Superior temporal gyrus (tissue), 1 donor: Measurements from ENCODE around the gene RHPN2.
"Not testable (repeated sequence)": the region's sequence is repeated elsewhere in the genome, so short reads cannot be mapped to it uniquely, and the experiment has no call there.

Experiments
- DNase-seq: peaks from one replicate; pipeline ENCODE4 v3.0.0-alpha.2; 2016; ENCODE audit errors: extremely low spot score

Gene RHPN2

DNA sequence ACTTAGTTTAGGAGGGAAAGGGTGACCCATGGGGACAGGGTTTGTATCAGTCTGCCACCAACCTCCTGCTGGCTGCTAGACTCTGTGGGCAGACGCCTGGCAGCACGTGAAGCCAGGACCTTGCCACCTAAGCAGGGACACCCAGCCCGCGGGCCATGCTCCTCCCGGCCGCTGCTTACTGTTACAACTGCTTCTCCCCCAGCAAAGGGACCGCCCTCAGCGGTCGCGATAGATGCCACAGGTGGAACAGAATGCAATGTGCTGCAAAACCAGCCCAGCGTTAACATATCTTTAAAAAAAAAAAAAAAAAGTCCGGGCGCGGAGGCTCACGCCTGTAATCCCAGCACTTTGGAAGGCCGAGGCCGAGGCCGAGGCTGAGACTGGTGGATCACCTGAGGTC, 1.9 kb upstream of the RHPN2 start:
- no peak for DNase-seq

DNA sequence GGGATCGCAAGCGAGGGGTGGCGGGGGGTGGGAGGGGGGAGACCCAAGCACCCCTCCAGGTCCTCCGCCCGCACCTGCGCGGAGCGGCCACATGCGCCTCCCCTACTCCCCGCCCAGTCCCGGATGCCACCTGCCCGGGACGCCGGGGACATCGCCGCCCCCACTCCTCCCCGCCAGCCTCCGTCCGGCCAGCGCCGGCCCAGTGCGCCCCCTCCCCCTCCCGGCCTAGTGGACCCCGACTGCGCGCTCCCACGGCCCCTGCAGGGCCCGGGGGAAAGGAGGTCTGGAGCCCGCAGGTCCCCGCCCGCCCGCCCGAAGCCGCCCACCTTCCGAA, 263 bp downstream of the RHPN2 start:
- DNase-seq: no peak

DNA sequence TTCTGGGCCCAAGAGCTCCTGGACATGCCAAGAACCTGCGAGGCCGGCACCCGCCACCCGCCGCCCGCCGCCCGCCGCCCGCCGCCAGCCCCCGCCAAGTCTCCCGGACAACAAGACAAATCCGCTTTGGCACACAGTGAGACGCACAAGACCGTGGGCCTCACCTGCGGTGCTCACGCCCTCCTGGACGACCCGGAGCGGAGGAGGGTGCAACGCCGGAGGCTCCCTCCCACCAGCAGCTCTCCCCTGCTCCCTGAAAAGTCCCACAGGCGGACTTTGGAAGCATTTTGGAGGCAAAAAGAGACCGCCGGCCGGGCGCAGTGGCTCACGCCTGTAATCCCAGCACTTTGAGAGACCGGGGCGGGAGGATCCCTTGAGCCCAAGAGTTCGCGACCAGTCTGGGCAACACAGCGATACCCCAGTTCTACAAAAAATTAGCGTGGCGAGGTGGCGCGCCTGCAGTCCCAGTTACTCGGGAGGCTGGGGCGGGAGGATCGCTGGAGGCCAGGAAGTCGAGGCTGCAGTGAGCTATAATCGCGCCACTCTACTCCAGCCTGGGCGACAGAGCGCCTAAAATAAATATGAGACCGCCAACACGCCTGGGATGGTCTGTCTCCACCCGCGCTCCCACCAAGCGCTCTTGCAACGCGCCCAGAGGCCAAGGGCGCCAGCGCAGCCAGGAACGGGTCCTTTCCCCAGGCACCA, 783 bp downstream of the RHPN2 start:
- no peak for DNase-seq

DNA sequence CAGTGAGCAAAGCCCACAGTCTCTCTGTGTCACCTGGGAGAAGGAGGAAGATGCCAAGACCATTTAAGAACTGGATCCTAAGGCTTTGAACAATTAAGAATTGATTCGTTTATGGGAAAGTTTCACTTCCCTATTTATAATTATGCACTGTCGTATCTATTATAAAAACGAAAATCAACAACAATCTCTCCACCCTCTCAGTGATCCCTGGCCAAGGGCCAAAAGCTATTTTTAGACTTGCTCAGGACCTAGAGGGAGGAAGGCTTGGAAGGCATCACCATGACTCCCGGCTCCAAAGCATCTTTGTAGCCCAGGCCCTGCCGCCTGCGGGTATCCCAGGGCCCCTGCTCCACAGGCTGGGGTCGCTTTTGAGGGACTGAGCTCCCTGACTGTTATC, 1.3 kb downstream of the RHPN2 start:
- DNase-seq: peak; percentile 13

DNA sequence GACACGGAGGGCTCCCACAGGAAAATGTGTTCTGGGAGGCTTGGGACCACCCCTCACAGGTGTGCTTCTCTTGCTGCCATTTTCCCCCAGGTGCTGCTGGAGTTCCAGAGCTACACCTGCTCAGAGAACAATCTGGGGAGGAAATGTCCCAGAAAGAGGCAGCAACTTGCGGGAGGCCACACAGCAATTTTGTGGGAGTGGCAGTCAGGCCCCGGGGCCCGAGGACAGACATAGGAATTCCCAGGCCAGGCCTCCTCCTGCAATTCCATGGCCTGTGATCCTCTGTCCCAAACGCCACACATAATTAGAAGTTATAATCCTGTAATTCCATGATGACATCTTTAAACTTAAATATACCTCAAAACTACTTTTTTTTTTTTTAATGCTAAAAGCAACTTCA, 1.8 kb downstream of the RHPN2 start:
- no peak for DNase-seq

DNA sequence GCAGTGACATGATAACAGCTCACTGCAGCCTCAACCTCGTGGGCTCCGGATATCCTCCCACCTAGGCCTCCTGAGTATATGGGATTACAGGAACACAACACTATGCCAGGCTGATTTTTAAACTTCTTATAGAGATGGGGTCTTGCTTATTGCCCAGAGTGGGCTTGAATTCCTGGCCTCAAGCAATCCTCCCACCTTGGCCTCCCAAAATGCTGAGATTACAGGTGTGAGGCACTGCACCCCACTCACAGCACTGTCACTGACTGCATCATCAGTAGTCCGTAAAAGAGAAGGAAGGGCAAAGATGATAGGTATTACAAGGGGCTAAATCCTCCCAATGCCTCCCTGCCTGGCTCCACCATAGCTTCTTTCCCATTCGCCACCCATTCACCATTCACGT, 4.1 kb downstream of the RHPN2 start:
- no peak for DNase-seq

DNA sequence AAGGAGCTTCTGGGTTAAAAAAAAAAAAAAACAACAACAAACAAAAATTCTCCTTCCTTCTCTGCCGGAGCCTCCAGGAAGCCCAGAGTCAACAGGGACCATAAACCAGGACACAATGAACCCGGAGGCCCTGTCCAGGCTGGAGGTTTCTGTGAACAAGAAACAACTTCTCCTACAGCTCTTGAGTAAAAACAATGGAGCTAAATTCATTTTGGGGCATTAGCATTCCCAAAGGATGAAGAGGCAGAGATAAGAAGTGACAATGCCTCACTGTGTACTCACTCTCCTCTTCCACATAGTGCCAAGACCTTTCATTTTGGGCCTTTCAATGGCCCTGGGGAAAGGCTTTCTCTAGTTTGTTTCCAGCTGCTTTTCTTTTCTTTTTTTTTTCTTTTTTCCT, 9.0 kb downstream of the RHPN2 start:
- peak; percentile 18 for DNase-seq

DNA sequence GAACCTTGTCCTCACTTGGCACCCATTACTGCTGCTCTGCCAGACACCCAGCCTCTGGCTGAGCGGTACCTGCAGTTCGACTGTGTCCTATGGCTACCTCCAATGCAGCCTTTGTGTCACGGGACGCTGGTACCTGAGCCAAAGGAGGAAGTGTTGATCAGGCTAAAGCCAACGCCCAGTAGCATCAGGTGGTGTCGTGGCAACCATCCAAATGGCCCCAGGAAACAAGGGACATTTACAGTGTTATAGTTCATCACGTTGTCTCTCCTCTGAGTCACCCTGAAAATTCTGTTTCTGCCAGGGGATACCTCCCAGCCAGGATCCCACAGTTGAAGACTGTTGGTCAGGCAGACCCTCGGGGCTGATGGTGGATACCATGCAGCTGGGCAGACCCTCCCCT, 10.1 kb downstream of the RHPN2 start:
- DNase-seq: no peak

DNA sequence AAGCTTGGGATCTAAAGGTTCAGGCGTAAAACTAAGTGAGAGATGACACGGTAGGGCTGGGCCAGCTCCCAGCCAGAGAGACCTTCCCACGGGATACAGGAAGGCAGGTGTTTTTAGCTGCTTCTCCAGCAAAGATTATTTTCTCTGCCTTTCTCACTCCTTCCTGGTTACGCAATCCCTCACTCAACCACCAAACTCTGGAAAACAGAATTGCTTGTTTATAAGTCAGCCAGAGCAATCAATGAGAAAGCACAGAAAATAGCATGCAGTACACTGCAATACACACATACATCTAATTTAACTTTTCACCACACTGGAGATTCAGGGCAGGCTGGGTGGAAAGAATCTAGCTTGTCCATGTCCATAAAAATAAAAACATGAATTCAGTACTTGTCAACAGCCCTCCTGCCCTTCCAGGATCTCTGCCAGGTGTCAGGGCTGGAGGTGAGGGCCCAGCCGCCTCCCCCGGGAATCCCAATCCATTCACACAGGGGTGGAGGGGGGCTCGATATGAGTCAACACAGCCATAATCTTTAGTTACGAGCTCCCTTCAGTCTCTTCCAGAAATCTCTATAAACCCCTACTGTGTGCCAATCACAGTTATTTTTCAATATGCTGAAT, 12.2 kb downstream of the RHPN2 start:
- no peak for DNase-seq

DNA sequence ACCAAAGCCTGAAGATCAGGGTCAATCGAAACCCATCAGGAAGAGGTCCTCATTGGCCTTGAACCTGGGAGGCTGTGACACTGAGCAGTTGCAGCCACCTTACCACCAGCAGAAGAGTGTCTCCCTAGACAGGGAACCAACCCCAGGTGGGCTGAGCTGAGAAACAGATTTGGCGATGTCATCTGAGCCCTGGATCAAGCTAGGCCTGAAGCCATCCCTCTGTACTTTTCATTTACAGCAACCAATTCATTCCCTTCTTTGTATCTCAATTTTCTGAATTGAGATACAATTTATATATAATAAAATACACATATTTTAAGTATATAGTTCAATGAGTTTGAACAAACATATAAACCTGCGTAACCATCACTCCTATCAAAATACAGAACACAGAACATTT, 14.6 kb downstream of the RHPN2 start:
- DNase-seq: no peak

DNA sequence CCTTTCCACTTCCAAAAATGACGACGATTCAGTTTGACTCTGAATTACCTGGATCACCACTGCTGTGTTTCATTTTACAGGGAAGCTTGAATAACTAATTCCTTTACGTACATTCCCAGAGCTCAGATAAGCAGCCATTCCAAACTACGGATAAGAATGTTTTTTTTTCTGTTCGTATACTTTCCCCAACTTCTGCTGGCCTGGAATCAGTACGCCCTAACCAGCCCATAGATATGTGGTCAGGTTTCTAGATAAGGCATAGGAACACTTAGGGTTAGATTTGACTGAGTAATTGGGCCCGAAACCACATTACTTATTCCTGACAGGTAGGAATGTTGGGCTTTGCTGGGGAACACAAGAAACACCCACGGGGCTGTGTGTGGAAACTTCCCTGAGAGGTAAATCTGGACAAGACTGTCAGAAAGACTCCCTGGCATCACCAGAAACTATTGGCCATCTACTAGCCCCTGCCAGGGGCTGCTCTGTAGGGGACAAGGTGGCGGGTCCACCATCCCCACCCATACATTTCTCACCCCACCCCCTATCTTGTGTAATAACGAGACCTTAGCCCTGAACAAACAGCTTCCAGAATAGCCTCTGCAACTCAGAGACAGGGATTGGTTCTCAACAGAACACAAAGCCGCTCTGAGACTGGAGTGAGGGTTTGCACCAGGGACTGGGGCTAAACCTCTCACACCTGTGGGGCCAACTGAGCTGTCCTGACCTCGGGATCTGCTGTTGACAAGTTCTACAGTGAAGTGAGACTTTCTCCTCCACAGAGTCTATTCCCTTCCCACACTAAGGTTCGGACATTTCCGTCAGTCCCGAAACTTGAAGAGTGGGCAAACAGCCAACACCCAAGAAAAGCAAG, 15.6 kb downstream of the RHPN2 start:
- DNase-seq: no peak

DNA sequence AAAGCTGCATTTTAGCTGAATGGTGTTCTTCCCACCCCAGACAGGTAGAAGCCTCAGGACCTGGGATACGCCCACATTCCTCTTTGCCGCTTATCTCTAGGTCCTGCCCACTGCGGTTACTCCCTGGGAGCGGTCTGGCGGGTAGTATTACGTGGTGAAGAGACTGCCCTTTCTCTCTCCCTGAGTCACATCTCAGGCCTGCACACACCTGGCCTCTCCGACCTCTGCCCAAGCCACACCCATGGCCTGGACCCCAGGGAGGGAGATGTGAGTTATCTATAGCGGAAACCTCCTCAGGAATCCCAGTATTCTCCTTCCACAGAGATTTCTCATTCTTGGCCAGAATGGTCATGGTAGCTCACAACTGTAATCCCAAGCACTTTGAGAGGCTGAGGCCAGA, 17.3 kb downstream of the RHPN2 start:
- no peak for DNase-seq

DNA sequence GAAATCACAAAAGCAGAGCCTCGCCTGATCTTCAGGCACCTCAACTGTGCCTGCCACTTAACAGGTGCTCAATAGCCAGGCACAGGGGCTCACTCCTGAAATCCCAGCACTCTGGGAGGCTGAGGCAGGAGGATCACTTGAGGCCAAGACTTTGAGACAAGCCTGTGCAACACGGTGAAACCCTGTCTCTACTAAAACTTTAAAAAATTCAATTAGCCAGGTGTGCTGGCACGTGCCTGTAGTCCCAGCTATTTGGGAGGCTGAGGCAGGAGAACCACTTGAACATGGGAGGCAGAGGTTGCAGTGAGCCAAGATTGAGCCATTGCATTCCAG, 22.9 kb downstream of the RHPN2 start:
- DNase-seq: not testable (repeated sequence)

DNA sequence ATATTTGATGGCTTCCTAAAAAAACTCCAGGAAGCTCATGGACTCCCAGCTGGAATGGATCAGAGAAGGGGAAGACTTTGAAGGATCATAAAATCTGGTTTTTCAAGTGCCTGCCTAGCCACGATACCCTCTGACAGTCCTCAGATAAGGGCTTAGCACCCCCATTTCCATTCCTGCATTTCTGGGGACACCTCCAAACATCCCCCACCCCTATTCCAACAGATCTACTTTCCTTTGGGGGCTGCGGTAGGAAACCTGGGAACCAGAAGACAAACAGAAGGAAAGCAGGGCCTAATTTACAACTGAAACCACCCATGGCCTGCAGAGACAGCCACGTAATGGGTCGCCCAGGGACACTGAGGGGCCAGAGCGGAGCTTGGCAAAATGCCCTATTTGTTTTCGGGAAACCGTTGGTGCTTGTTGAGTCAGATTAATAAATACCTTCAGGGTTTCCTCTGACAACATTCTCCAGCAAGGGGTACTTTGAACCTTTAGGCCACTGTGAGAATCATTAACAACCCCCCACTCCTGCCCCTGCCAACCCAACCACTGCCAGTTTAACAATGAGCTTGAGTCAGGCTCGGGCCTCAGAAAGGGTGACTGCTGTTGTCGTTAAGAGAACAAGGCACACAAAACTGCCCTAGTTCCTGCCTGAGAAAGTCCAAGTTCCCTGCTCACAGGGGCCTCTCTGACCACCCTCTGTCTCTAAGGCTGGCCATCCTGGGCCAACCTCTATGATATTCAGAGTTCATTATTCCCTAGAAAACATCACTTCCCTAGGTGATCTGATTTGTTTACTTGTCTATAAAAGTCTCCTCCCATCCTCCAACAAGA, 23.5 kb downstream of the RHPN2 start:
- peak; percentile 16 for DNase-seq

DNA sequence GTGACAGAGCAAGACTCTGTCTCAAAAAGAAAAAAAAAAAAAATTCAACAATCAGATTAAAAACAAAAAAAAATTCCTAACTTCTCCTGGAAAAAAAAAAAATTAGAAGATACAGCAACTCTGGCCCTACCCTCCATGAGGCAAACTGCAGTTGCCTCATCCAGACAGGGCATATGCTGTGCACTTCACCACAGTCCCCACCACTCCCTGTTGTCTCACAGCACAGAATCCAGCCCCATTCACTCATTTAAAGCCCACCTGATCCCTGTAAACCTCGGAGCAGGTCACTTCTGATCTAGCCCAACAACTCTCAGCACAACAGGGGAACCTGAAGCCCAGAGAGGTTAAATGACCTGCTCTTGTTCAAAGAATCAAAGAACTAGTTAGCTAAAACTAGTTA, 24.9 kb downstream of the RHPN2 start:
- no peak for DNase-seq

DNA sequence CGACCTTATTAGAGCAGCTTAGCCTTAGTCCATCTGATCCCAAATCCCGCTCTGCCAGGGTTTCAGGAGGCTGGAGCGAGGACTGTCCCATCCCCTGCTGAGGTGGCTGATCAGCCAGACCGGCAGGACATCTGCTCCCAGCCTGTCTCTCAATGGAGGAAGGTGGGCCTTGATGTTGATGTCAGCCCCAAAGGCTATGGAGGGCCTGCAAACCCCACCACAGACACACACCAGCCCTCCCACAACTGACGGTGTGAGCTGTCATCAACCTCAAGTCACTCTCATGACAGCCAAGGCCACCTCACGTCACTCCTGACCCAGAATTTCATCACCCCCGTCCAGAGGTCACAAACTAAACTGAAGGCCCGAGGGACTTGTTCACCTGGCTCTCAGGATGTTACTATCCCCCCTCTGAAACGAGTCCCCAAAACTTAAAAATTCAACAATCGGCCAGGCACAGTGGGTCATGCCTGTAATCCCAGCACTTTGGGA, 25.5 kb downstream of the RHPN2 start:
- DNase-seq: no peak

DNA sequence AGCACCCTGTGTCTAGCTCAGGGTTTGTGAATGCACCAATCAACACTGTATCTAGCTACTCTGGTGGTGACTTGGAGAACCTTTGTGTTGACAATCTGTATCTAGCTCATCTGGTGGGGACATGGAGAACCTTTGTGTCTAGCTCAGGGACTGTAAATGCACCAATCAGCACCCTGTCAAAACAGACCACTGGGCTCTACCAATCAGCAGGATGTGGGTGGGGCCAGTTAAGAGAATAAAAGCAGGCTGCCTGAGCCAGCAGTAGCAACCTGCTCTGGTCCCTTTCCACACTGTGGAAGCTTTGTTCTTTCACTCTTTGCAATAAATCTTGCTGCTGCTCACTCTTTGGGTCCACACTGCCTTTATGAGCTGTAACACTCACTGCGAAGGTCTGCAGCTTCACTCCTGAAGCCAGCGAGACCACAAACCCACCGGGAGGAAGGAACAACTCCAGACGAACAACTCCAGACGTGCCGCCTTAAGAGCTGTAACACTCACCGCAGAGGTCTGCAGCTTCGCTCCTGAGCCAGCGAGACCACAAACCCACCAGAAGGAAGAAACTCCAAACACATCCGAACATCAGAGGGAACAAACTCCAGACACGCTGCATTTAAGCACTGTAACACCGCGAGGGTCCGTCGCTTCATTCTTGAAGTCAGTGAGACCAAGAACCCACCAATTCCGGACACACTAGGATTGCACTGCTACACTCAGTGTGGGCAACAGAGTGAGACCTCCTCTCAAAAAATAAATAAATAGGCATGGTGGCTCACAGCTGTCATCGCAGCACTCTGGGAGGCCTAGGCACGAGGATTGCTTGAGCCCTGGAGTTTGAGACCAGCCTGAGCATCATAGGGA, 27.3 kb downstream of the RHPN2 start:
- DNase-seq: not testable (repeated sequence)

DNA sequence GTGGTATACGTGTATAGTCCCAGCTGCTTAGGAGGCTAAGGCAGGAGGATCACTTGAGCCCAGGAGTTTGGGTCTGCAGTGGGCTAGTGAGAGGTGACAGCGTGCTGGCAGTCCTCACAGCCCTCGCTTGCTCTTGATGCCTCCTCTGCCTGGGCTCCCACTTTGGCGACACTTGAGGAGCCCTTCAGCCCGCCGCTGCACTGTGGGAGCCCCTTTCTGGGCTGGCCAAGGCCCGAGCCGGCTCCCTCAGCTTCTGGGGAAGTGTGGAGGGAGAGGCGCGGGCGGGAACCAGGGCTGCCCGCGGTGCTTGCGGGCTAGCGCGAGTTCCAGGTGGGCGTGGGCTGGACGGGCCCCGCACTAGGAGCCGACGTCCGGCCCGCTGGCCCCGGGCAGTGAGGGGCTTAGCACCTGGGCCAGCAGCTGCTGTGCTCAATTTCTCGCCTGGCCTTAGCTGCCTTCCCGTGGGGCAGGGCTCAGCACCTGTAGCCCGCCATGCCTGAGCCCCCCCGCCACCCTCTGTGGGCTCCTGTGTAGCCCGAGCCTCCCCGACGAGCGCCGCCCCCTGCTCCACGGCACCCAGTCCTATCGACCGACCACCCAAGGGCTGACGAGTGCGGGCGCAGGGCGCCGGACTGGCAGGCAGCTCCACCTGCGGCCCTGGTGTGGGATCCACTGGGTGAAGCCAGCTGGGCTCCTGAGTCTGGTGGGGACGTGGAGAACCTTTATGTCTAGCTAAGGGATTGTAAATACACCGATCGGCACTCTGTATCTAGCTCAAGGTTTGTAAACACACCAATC, 28.1 kb downstream of the RHPN2 start:
- not testable (repeated sequence) for DNase-seq

DNA sequence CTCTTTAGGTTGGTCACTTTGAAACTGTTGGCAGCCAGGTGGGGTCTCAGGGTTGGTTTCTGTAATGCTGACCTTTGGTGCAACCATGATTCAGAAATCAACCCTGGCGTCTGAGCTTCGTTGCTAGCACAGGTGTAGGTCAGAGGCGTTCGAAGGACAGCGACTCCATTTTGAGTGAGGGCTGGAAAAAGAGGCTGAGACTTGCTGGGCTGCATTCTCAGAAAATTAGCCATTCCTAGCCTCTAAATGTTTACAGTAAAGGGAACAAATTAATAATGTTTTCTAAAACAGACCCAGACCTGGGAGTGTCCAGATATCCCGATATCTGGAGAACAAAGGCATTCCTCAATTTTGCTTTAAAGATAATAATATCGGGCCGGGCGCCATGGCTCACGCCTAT, 29.2 kb downstream of the RHPN2 start:
- no peak for DNase-seq

DNA sequence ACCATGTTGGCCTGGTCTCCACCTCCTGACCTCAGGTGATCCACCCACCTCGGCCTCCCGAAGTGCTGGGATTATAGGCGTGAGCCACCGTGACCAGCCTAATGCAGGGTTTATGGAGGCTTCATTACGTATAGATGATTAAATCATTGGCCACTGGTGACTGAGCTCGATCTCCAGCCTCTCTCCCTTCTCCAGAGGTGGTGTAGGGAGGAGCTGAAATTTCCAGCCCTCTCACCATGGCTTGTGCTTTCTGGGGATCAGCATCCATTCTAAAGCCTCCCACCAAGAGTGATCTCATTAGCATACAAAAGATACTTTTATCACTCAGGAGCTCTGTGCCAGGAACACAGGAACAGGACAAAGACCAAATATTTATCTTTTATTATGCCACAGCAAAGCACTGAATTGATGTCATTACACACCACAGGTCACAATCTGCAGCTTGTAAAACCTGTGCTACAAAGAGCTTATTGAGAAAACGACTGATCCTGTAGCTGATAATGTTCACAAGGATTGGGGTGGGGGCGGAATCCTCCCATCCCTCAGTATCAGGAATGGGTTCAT, 32.4 kb downstream of the RHPN2 start:
- DNase-seq: no peak
